ENCODE results near the gene CPM. TPM values are rescaled to one million over a fixed set of nuclear protein-coding genes. Genes with fewer than 3 reads are reported as not detected.

CPM gene
- total RNA-seq, 1 experiment from 2014 or later: 4.2 TPM

DNA sequence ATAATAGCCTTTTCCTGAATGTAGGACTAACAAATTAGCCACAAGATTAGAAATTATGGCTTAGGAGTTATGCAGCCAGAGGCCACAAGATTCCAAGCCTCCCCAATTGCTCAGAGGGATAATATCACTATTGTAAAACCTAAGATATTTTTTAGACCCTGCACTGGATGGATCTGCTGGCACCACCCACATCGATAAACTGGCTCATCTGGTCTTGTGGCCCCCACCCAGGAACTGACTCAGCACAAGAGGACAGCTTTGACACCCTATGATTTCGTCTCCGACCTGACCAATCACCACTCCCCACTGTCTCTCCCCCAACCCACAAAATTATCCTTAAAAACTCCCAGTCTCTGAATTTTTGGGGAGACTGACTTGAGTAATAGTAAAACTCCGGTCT, 54.7 kb downstream of the CPM start:
- ChIA-PET CTCF (no interaction called here), POLR2A (ENCODE audit: unreplicated experiment) (no interaction called here)
- H3F3A ChIP-seq (ENCODE audit: insufficient read depth, low read depth): no peaks in the 10 kb centered on the region
- H3K9me2 ChIP-seq (ENCODE audit: insufficient read depth): no peaks in the 10 kb centered on the region
- TF ChIP-seq EZH2 (IDR thresholded peaks at IDR 0.05; ENCODE audit: low read depth): no peak
- TF ChIP-seq, protein P1, sequence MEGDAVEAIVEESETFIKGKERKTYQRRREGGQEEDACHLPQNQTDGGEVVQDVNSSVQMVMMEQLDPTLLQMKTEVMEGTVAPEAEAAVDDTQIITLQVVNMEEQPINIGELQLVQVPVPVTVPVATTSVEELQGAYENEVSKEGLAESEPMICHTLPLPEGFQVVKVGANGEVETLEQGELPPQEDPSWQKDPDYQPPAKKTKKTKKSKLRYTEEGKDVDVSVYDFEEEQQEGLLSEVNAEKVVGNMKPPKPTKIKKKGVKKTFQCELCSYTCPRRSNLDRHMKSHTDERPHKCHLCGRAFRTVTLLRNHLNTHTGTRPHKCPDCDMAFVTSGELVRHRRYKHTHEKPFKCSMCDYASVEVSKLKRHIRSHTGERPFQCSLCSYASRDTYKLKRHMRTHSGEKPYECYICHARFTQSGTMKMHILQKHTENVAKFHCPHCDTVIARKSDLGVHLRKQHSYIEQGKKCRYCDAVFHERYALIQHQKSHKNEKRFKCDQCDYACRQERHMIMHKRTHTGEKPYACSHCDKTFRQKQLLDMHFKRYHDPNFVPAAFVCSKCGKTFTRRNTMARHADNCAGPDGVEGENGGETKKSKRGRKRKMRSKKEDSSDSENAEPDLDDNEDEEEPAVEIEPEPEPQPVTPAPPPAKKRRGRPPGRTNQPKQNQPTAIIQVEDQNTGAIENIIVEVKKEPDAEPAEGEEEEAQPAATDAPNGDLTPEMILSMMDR (conservative IDR thresholded peaks at IDR 0.05): no peak
- no peak overlapping the region for H3K4me3 ChIP-seq
- intact Hi-C loops (cut with micrococcal nuclease; ENCODE audit: unreplicated experiment): no loop called here
- no peak overlapping the region for H3K27ac ChIP-seq
- H3K4me1 ChIP-seq (replicated peaks; ENCODE audit: insufficient read depth): no peaks in the 10 kb centered on the region
- no peak overlapping the region for H3K4me2 ChIP-seq
- H4K20me1 ChIP-seq (ENCODE audit: insufficient read depth): no peaks in the 10 kb centered on the region
- BruUV-seq (replicated peaks): no TSS peak
- no peak for DNase-seq
- H3K36me3 ChIP-seq (ENCODE audit: low read depth): no peaks in the 10 kb centered on the region
- no peaks in the 10 kb centered on the region for H3K27me3 ChIP-seq (ENCODE audit: insufficient read depth, low read depth)
- H3K79me2 ChIP-seq (ENCODE audit: low read depth): no peaks in the 10 kb centered on the region
- H2AFZ ChIP-seq: no peak overlapping the region
- H3K9me3 ChIP-seq (ENCODE audit: insufficient read depth, low read depth): no peaks in the 10 kb centered on the region; the same call in 1 of the 2 replicates

DNA sequence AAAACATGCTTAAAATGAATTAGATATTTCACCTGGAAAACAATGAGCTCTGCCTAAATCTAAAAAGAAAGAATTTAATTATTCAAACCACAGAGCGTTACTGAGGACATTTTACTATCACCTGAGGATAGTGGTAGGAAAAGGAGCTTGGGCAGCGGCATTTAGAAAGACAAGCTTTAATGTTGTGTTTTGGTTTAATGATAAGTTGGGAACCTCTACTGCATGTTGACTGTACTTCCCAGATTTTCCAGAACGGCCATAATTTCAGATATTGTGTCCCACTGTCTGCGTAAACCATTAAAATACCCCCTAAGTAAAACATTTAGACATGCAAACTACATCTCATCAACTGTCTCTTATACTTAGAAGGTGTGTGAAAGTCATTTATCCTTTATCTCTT, 55.4 kb downstream of the CPM start:
- no peaks in the 10 kb centered on the region for H3K9me2 ChIP-seq (ENCODE audit: insufficient read depth)
- ChIA-PET POLR2A (ENCODE audit: unreplicated experiment) (interaction anchor here (0.7 kb wide), 1 partner anchor 175 kb away, joined by 3 read pairs; no protein-coding TSS in a partner anchor), CTCF (no interaction called here)
- no TSS peak for BruUV-seq (replicated peaks)
- H3K4me1 ChIP-seq (replicated peaks; ENCODE audit: insufficient read depth): no peaks in the 10 kb centered on the region
- no peaks in the 10 kb centered on the region for H3K36me3 ChIP-seq (ENCODE audit: low read depth)
- no peak for DNase-seq
- no peak overlapping the region for H3K4me2 ChIP-seq
- no peak overlapping the region for H3K27ac ChIP-seq
- no peaks in the 10 kb centered on the region for H3F3A ChIP-seq (ENCODE audit: insufficient read depth, low read depth)
- H3K27me3 ChIP-seq (ENCODE audit: insufficient read depth, low read depth): no peaks in the 10 kb centered on the region
- TF ChIP-seq, protein P1 (conservative IDR thresholded peaks at IDR 0.05): no peak
- no peak for TF ChIP-seq EZH2 (IDR thresholded peaks at IDR 0.05; ENCODE audit: low read depth)
- no peak overlapping the region for H3K4me3 ChIP-seq
- no peaks in the 10 kb centered on the region for H4K20me1 ChIP-seq (ENCODE audit: insufficient read depth)
- intact Hi-C loops (cut with micrococcal nuclease; ENCODE audit: unreplicated experiment): no loop called here
- no peak overlapping the region for H2AFZ ChIP-seq
- H3K79me2 ChIP-seq (ENCODE audit: low read depth): no peaks in the 10 kb centered on the region
- H3K9me3 ChIP-seq (ENCODE audit: insufficient read depth, low read depth): no peaks in the 10 kb centered on the region; the same call in 1 of the 2 replicates

DNA sequence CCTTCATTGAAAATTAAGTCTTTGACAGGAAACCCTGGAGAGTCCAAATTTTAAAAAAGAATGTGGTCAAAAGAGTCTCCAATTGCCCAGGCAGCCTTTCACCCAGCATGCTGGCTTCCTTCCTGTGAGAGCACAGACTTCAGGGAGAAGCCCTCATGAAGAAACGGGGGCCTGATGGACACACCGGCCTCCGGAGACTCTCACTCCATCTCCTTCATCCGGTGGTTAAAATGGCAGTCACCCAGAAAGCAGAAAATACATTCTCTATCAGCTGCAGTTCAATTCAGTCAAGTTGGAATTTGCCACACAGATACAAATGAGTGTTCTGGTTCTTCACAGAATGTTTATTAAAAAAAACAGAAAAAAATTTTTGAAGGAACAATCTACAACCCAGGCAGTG, 56.5 kb downstream of the CPM start:
- intact Hi-C loops (cut with micrococcal nuclease; ENCODE audit: unreplicated experiment): no loop called here
- CTCF ChIA-PET: no interaction called here
- no peak for TF ChIP-seq EZH2 (IDR thresholded peaks at IDR 0.05; ENCODE audit: low read depth)
- TF ChIP-seq, protein P1 (conservative IDR thresholded peaks at IDR 0.05): no peak

More for the DNA sequence above, 56.5 kb downstream of the CPM start:
- Histone ChIP-seq H3K4me1 (replicated peaks; ENCODE audit: insufficient read depth) (no peaks in the 10 kb centered on the region), H3K4me3 (no peak overlapping the region), H3K27ac (no peak overlapping the region), H3K9me2 (ENCODE audit: insufficient read depth) (no peaks in the 10 kb centered on the region), H3K9me3 (ENCODE audit: insufficient read depth, low read depth) (no peaks in the 10 kb centered on the region), H3K27me3 (ENCODE audit: insufficient read depth, low read depth) (no peaks in the 10 kb centered on the region), H3F3A (ENCODE audit: insufficient read depth, low read depth) (no peaks in the 10 kb centered on the region), H3K36me3 (ENCODE audit: low read depth) (no peaks in the 10 kb centered on the region), H3K79me2 (ENCODE audit: low read depth) (no peaks in the 10 kb centered on the region), H2AFZ (no peak overlapping the region), H4K20me1 (ENCODE audit: insufficient read depth) (no peaks in the 10 kb centered on the region), H3K4me2 (no peak overlapping the region)
- no peak for DNase-seq
- POLR2A ChIA-PET (ENCODE audit: unreplicated experiment): no interaction called here
- no TSS peak for BruUV-seq (replicated peaks)
